WTC11 (cell line): ENCODE data around the gene IMPDH2. TPM values are rescaled to one million over a fixed set of nuclear protein-coding genes. Genes with fewer than 3 reads are reported as not detected.
A peak's percentile ranks its signal among the peaks of the same experiment; 100 is the strongest.

Source experiments
- ATAC-seq: fragments of 200-7000 bp; cut with Tn5 transposase; 2 replicates; pipeline ENCODE4 v1.10.0; 2021; ENCODE audit warnings: mild to moderate bottlenecking, moderate library complexity
- CTCF ChIA-PET: fragments of 300-600 bp; sonication (Branson Sonifier 250); formaldehyde crosslinking; loops from one replicate; lab custom pipeline; 2021; ENCODE audit warnings: antibody characterized with exemption; lab: Charles Lee
- POLR2A ChIA-PET: fragments of 350-600 bp; sonication (Branson Sonifier 250); formaldehyde crosslinking; loops from one replicate; lab custom pipeline; 2021; ENCODE audit warnings: antibody characterized with exemption; lab: Charles Lee
- DNase-seq: peaks from one replicate; pipeline ENCODE4 v3.0.0; 2021; ENCODE audit warnings: low spot score
- H3K27ac Mint-ChIP-seq: 2 replicates; pipeline ENCODE4 v1.8.0; 2021; ENCODE audit warnings: mixed read lengths
- H3K27me3 Mint-ChIP-seq: 2 replicates; pipeline ENCODE4 v1.8.0; 2021; ENCODE audit warnings: low read depth, mild to moderate bottlenecking, moderate library complexity, mixed read lengths
- H3K36me3 Mint-ChIP-seq: 2 replicates; pipeline ENCODE4 v1.8.0; 2021; ENCODE audit warnings: mixed read lengths
- H3K4me1 Mint-ChIP-seq: 2 replicates; pipeline ENCODE4 v1.8.0; 2022; ENCODE audit warnings: mixed read lengths
- H3K4me3 Mint-ChIP-seq: 2 replicates; pipeline ENCODE4 v1.8.0; 2021; ENCODE audit warnings: mild to moderate bottlenecking, moderate library complexity, mixed read lengths
- H3K9me3 Mint-ChIP-seq: 2 replicates; pipeline ENCODE4 v1.8.0; 2021; ENCODE audit warnings: mixed read lengths
- ATF1 ChIP-seq: sonication (generic); formaldehyde crosslinking; IDR thresholded peaks from 2 replicates; pipeline ENCODE4 v1.8.1; 2023; ENCODE audit warnings: mild to moderate bottlenecking, moderate library complexity, missing genetic modification reagents
- CREB1 ChIP-seq: sonication (generic); formaldehyde crosslinking; IDR thresholded peaks from 2 replicates; pipeline ENCODE4 v1.8.0; 2023; ENCODE audit warnings: mild to moderate bottlenecking, missing genetic modification reagents
- ETV6 ChIP-seq: sonication (generic); formaldehyde crosslinking; IDR thresholded peaks from 2 replicates; pipeline ENCODE4 v1.8.1; 2022; ENCODE audit warnings: mild to moderate bottlenecking, missing genetic modification reagents
- FOXP1 ChIP-seq: sonication (generic); formaldehyde crosslinking; IDR thresholded peaks from 2 replicates; pipeline ENCODE4 v1.8.0; 2022; ENCODE audit warnings: missing genetic modification reagents, mild to moderate bottlenecking, moderate library complexity, borderline replicate concordance
- FOXP4 ChIP-seq: sonication (generic); formaldehyde crosslinking; IDR thresholded peaks from 2 replicates; pipeline ENCODE4 v1.8.0; 2022; ENCODE audit warnings: mild to moderate bottlenecking, missing genetic modification reagents
- HMGXB4 ChIP-seq: sonication (generic); formaldehyde crosslinking; IDR thresholded peaks from 2 replicates; pipeline ENCODE4 v1.8.1; 2023; ENCODE audit warnings: mild to moderate bottlenecking, moderate library complexity, missing genetic modification reagents
- NFE2L1 ChIP-seq: sonication (generic); formaldehyde crosslinking; IDR thresholded peaks from 2 replicates; pipeline ENCODE4 v1.8.1; 2023; ENCODE audit warnings: missing genetic modification reagents
- NR1H2 ChIP-seq: sonication (generic); formaldehyde crosslinking; IDR thresholded peaks from 2 replicates; pipeline ENCODE4 v1.9.0; 2021; ENCODE audit warnings: mild to moderate bottlenecking, moderate library complexity, missing genetic modification reagents
- ZNF423 ChIP-seq: fragments of 250-450 bp; sonication (Bioruptor Pico); IDR thresholded peaks from 2 replicates; pipeline ENCODE4 v2.1.2; 2022; ENCODE audit warnings: mild to moderate bottlenecking, moderate library complexity
- total RNA-seq: library from RNA; stranded (reverse); gene quantifications from 3 replicates; pipeline ENCODE4 v1.2.3, GENCODE V29; 2021
- TF ChIP-seq, protein P1 (sequence below): fragments of 250-450 bp; sonication (Bioruptor Pico); IDR thresholded peaks from 2 replicates; pipeline ENCODE4 v1.9.0; 2021; ENCODE audit warnings: mild to moderate bottlenecking
- TF ChIP-seq, protein P2 (sequence below): sonication (generic); formaldehyde crosslinking; IDR thresholded peaks from 2 replicates; pipeline ENCODE4 v1.8.0; 2023; ENCODE audit warnings: missing genetic modification reagents, mild to moderate bottlenecking, borderline replicate concordance
- TF ChIP-seq, protein P3 (sequence below): sonication (generic); formaldehyde crosslinking; IDR thresholded peaks from 2 replicates; pipeline ENCODE4 v1.8.1; 2022; ENCODE audit warnings: missing genetic modification reagents, borderline replicate concordance
- TF ChIP-seq, protein P4 (sequence below): sonication (generic); formaldehyde crosslinking; IDR thresholded peaks from 2 replicates; pipeline ENCODE4 v1.8.1; 2023; ENCODE audit warnings: mild to moderate bottlenecking, missing genetic modification reagents

IMPDH2 gene
- total RNA-seq, 1 experiment from 2014 or later, result 452 TPM

- ATAC-seq (no peak), DNase-seq (no peak)
- ChIA-PET CTCF (interaction anchor here (0.7 to 8.2 kb wide), 4 partner anchors 10 to 392 kb away, joined by 3 to 124 read pairs (median 52); partner anchors contain the start of genes P4HTM and WDR6), POLR2A (interaction anchor here (1.2 to 4.3 kb wide), 6 partner anchors 9 to 357 kb away, joined by 3 to 81 read pairs (median 26); partner anchors contain the start of genes CELSR3, IMPDH2, IP6K2 and P4HTM)
- Mint-ChIP-seq H3K36me3 (peaks cover 39% of the 10 kb centered on the region), H3K4me1 (peaks cover 28% of the 10 kb centered on the region), H3K4me3 (peak overlapping the region; percentile 92), H3K27ac (peak overlapping the region; percentile 89), H3K27me3 (no peaks in the 10 kb centered on the region), H3K9me3 (no peaks in the 10 kb centered on the region)
- TF ChIP-seq ATF1 (no peak), ETV6 (no peak), NFE2L1 (CRISPR knock-in tag) (no peak), FOXP1 (CRISPR knock-in tag) (no peak), ZNF423 (CRISPR knock-in tag) (no peak), NR1H2 (CRISPR knock-in tag) (no peak), CREB1 (CRISPR knock-in tag) (no peak), HMGXB4 (no peak), FOXP4 (CRISPR knock-in tag) (no peak)
- TF ChIP-seq, protein P1, sequence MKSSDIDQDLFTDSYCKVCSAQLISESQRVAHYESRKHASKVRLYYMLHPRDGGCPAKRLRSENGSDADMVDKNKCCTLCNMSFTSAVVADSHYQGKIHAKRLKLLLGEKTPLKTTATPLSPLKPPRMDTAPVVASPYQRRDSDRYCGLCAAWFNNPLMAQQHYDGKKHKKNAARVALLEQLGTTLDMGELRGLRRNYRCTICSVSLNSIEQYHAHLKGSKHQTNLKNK (CRISPR knock-in tag), result no peak
- TF ChIP-seq, protein P2, sequence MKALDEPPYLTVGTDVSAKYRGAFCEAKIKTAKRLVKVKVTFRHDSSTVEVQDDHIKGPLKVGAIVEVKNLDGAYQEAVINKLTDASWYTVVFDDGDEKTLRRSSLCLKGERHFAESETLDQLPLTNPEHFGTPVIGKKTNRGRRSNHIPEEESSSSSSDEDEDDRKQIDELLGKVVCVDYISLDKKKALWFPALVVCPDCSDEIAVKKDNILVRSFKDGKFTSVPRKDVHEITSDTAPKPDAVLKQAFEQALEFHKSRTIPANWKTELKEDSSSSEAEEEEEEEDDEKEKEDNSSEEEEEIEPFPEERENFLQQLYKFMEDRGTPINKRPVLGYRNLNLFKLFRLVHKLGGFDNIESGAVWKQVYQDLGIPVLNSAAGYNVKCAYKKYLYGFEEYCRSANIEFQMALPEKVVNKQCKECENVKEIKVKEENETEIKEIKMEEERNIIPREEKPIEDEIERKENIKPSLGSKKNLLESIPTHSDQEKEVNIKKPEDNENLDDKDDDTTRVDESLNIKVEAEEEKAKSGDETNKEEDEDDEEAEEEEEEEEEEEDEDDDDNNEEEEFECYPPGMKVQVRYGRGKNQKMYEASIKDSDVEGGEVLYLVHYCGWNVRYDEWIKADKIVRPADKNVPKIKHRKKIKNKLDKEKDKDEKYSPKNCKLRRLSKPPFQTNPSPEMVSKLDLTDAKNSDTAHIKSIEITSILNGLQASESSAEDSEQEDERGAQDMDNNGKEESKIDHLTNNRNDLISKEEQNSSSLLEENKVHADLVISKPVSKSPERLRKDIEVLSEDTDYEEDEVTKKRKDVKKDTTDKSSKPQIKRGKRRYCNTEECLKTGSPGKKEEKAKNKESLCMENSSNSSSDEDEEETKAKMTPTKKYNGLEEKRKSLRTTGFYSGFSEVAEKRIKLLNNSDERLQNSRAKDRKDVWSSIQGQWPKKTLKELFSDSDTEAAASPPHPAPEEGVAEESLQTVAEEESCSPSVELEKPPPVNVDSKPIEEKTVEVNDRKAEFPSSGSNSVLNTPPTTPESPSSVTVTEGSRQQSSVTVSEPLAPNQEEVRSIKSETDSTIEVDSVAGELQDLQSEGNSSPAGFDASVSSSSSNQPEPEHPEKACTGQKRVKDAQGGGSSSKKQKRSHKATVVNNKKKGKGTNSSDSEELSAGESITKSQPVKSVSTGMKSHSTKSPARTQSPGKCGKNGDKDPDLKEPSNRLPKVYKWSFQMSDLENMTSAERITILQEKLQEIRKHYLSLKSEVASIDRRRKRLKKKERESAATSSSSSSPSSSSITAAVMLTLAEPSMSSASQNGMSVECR (CRISPR knock-in tag), result no peak
- TF ChIP-seq, protein P3, sequence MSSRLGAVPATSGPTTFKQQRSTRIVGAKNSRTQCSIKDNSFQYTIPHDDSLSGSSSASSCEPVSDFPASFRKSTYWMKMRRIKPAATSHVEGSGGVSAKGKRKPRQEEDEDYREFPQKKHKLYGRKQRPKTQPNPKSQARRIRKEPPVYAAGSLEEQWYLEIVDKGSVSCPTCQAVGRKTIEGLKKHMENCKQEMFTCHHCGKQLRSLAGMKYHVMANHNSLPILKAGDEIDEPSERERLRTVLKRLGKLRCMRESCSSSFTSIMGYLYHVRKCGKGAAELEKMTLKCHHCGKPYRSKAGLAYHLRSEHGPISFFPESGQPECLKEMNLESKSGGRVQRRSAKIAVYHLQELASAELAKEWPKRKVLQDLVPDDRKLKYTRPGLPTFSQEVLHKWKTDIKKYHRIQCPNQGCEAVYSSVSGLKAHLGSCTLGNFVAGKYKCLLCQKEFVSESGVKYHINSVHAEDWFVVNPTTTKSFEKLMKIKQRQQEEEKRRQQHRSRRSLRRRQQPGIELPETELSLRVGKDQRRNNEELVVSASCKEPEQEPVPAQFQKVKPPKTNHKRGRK (CRISPR knock-in tag), result no peak
- TF ChIP-seq, protein P4, sequence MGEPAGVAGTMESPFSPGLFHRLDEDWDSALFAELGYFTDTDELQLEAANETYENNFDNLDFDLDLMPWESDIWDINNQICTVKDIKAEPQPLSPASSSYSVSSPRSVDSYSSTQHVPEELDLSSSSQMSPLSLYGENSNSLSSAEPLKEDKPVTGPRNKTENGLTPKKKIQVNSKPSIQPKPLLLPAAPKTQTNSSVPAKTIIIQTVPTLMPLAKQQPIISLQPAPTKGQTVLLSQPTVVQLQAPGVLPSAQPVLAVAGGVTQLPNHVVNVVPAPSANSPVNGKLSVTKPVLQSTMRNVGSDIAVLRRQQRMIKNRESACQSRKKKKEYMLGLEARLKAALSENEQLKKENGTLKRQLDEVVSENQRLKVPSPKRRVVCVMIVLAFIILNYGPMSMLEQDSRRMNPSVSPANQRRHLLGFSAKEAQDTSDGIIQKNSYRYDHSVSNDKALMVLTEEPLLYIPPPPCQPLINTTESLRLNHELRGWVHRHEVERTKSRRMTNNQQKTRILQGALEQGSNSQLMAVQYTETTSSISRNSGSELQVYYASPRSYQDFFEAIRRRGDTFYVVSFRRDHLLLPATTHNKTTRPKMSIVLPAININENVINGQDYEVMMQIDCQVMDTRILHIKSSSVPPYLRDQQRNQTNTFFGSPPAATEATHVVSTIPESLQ (CRISPR knock-in tag), result no peak
Observed at GRCh38 chr3:49019941-49020329, 9.3 kb downstream of the IMPDH2 start.
